Stimulated activated naive B cell treated with anti-CD40 and anti-IgM and Interleukin-4, amounts not matched to agents 10 μg/mL and 1 μg/mL and 100 μg/mL, for 72 hours (primary cell): ENCODE measurements around the gene SVOPL.
A peak's percentile ranks its signal among the peaks of the same experiment; 100 is the strongest.
"Not testable (repeated sequence)": the region's sequence is repeated elsewhere in the genome, so short reads cannot be mapped to it uniquely, and the experiment has no call there.

Source experiments
- ATAC-seq, 2 donors: fragments of 150-1000 bp; cut with Tn5 transposase; replicated peaks; 2 replicates each; pipeline ENCODE4 v1.10.0; 2021; ENCODE audit warnings: moderate library complexity in 1 of 2
- DNase-seq: peaks from one replicate; pipeline ENCODE4 v3.0.0; 2021
- H3K27ac Mint-ChIP-seq: one replicate; pipeline ENCODE4 v1.8.0; 2022; ENCODE audit warnings: mild to moderate bottlenecking, mixed read lengths
- H3K27me3 Mint-ChIP-seq, 2 donors: one replicate each; pipeline ENCODE4 v1.8.0; 2022; ENCODE audit warnings: mixed read lengths in 2 of 2
- H3K36me3 Mint-ChIP-seq, 2 donors: one replicate each; pipeline ENCODE4 v1.8.0; 2022; ENCODE audit warnings: mixed read lengths in 2 of 2, mild to moderate bottlenecking in 1 of 2
- H3K4me1 Mint-ChIP-seq, 2 donors: one replicate each; pipeline ENCODE4 v1.8.0; 2022; ENCODE audit warnings: mixed read lengths in 2 of 2, mild to moderate bottlenecking in 1 of 2
- H3K4me3 Mint-ChIP-seq, 2 donors: one replicate each; pipeline ENCODE4 v1.8.0; 2022; ENCODE audit warnings: mild to moderate bottlenecking in 2 of 2, mixed read lengths in 2 of 2, moderate library complexity in 1 of 2
- H3K9me3 Mint-ChIP-seq, 2 donors: one replicate each; pipeline ENCODE4 v1.8.0; 2022; ENCODE audit warnings: mixed read lengths in 2 of 2, mild to moderate bottlenecking in 1 of 2

The SVOPL gene

GRCh38 chr7:138726288-138726687 is 25.1 kb upstream of the SVOPL start:
- no peak overlapping the region for H3K4me3 Mint-ChIP-seq
- DNase-seq (no peak), ATAC-seq (peak; percentile 34 to 39)
- H3K9me3 Mint-ChIP-seq: no peaks in the 10 kb centered on the region
- no peaks in the 10 kb centered on the region for H3K27me3 Mint-ChIP-seq
- H3K27ac Mint-ChIP-seq: no peak overlapping the region
- H3K36me3 Mint-ChIP-seq: no peaks in the 10 kb centered on the region
- H3K4me1 Mint-ChIP-seq: no peaks in the 10 kb centered on the region

GRCh38 chr7:138720286-138720685 is 19.1 kb upstream of the SVOPL start:
- H3K27me3 Mint-ChIP-seq: peaks cover 29 to 31% of the 10 kb centered on the region in 2 donors
- ATAC-seq: no peak
- no peak overlapping the region for H3K27ac Mint-ChIP-seq
- H3K36me3 Mint-ChIP-seq: no peaks in the 10 kb centered on the region
- DNase-seq: no peak
- no peak overlapping the region for H3K4me3 Mint-ChIP-seq
- peaks cover 13 to 20% of the 10 kb centered on the region in 2 donors for H3K4me1 Mint-ChIP-seq
- H3K9me3 Mint-ChIP-seq: no peaks in the 10 kb centered on the region

- H3K4me3 Mint-ChIP-seq: no peak overlapping the region
- H3K4me1 Mint-ChIP-seq: peaks cover 13 to 20% of the 10 kb centered on the region in 2 donors
- DNase-seq (no peak), ATAC-seq (no peak)
- H3K9me3 Mint-ChIP-seq: no peaks in the 10 kb centered on the region
- H3K27ac Mint-ChIP-seq: no peak overlapping the region
- H3K36me3 Mint-ChIP-seq: no peaks in the 10 kb centered on the region
- H3K27me3 Mint-ChIP-seq: peaks cover 33 to 37% of the 10 kb centered on the region in 2 donors
Measured at GRCh38 chr7:138716889-138717288, 15.7 kb upstream of the SVOPL start.

GRCh38 chr7:138713191-138713590 is 12.0 kb upstream of the SVOPL start:
- no peak for ATAC-seq
- Mint-ChIP-seq H3K4me1 (peaks cover 9 to 13% of the 10 kb centered on the region in 2 donors), H3K4me3 (no peak overlapping the region), H3K27me3 (peaks cover 27 to 29% of the 10 kb centered on the region in 2 donors), H3K27ac (no peak overlapping the region), H3K9me3 (no peaks in the 10 kb centered on the region), H3K36me3 (no peaks in the 10 kb centered on the region)
- no peak for DNase-seq

- ATAC-seq (no peak), DNase-seq (no peak)
- H3K9me3 Mint-ChIP-seq: no peaks in the 10 kb centered on the region
- H3K36me3 Mint-ChIP-seq: no peaks in the 10 kb centered on the region
- peaks cover 3 to 8% of the 10 kb centered on the region in 2 donors for H3K4me1 Mint-ChIP-seq
- peaks cover 22 to 24% of the 10 kb centered on the region in 2 donors for H3K27me3 Mint-ChIP-seq
- H3K27ac Mint-ChIP-seq: no peak overlapping the region
- no peak overlapping the region for H3K4me3 Mint-ChIP-seq
Measured at GRCh38 chr7:138712652-138713051, 11.5 kb upstream of the SVOPL start.

- ATAC-seq: no peak
- Mint-ChIP-seq H3K4me1 (no peaks in the 10 kb centered on the region), H3K27ac (no peak overlapping the region), H3K36me3 (no peaks in the 10 kb centered on the region), H3K4me3 (no peak overlapping the region), H3K9me3 (no peaks in the 10 kb centered on the region), H3K27me3 (peaks cover 4 to 7% of the 10 kb centered on the region in 2 donors)
- no peak for DNase-seq
Measured at GRCh38 chr7:138710536-138711385, 9.6 kb upstream of the SVOPL start.

- Mint-ChIP-seq H3K27me3 (peaks cover 0 to 4% of the 10 kb centered on the region in 2 donors), H3K9me3 (no peaks in the 10 kb centered on the region), H3K27ac (no peak overlapping the region), H3K4me1 (peaks cover 0 to 5% of the 10 kb centered on the region in 2 donors), H3K4me3 (no peak overlapping the region), H3K36me3 (no peaks in the 10 kb centered on the region)
- DNase-seq (no peak), ATAC-seq (no peak)
Measured at GRCh38 chr7:138705167-138705566, 4.0 kb upstream of the SVOPL start.

- ATAC-seq: no peak
Measured at GRCh38 chr7:138701537-138701923, 368 bp upstream of the SVOPL start.

GRCh38 chr7:138699661-138700060 is 1.5 kb downstream of the SVOPL start:
- H3K4me1 Mint-ChIP-seq: no peaks in the 10 kb centered on the region
- DNase-seq (no peak), ATAC-seq (no peak)
- peaks cover 3 to 5% of the 10 kb centered on the region in 2 donors for H3K9me3 Mint-ChIP-seq
- H3K27ac Mint-ChIP-seq: no peak overlapping the region
- no peaks in the 10 kb centered on the region for H3K36me3 Mint-ChIP-seq
- H3K27me3 Mint-ChIP-seq: peaks cover 8 to 13% of the 10 kb centered on the region in 2 donors
- no peak overlapping the region for H3K4me3 Mint-ChIP-seq

More at GRCh38 chr7:138701537-138701923, 368 bp upstream of the SVOPL start:
- Mint-ChIP-seq H3K27me3 (peaks cover 8 to 13% of the 10 kb centered on the region in 2 donors), H3K27ac (no peak overlapping the region), H3K4me3 (no peak overlapping the region), H3K9me3 (no peaks in the 10 kb centered on the region), H3K36me3 (no peaks in the 10 kb centered on the region), H3K4me1 (peaks cover 0 to 5% of the 10 kb centered on the region in 2 donors)
- DNase-seq: no peak

- H3K27me3 Mint-ChIP-seq: peaks cover 8 to 13% of the 10 kb centered on the region in 2 donors
- DNase-seq (no peak), ATAC-seq (no peak)
- H3K36me3 Mint-ChIP-seq: no peaks in the 10 kb centered on the region
- peaks cover 3 to 5% of the 10 kb centered on the region in 2 donors for H3K9me3 Mint-ChIP-seq
- H3K27ac Mint-ChIP-seq: no peak overlapping the region
- no peak overlapping the region for H3K4me3 Mint-ChIP-seq
- no peaks in the 10 kb centered on the region for H3K4me1 Mint-ChIP-seq
Measured at GRCh38 chr7:138698281-138698680, 2.9 kb downstream of the SVOPL start.

GRCh38 chr7:138697535-138698182 is 3.5 kb downstream of the SVOPL start:
- Mint-ChIP-seq H3K27ac (no peak overlapping the region), H3K36me3 (no peaks in the 10 kb centered on the region), H3K4me3 (no peak overlapping the region), H3K27me3 (peaks cover 8 to 13% of the 10 kb centered on the region in 2 donors), H3K4me1 (no peaks in the 10 kb centered on the region), H3K9me3 (peaks cover 3 to 5% of the 10 kb centered on the region in 2 donors)
- DNase-seq: no peak
- no peak for ATAC-seq

- not testable (repeated sequence) for H3K4me1 Mint-ChIP-seq, ATAC-seq, H3K9me3 Mint-ChIP-seq, H3K4me3 Mint-ChIP-seq, DNase-seq, H3K27ac Mint-ChIP-seq, H3K36me3 Mint-ChIP-seq
- peaks cover 4 to 13% of the 10 kb centered on the region in 2 donors for H3K27me3 Mint-ChIP-seq
Measured at GRCh38 chr7:138695776-138696175, 5.4 kb downstream of the SVOPL start.

- no peak for DNase-seq
- no peaks in the 10 kb centered on the region for H3K36me3 Mint-ChIP-seq
- peaks cover 3 to 5% of the 10 kb centered on the region in 2 donors for H3K9me3 Mint-ChIP-seq
- no peak overlapping the region for H3K27ac Mint-ChIP-seq
- no peak overlapping the region for H3K4me3 Mint-ChIP-seq
- no peak for ATAC-seq
- H3K27me3 Mint-ChIP-seq: peaks cover 4 to 13% of the 10 kb centered on the region in 2 donors
- no peaks in the 10 kb centered on the region for H3K4me1 Mint-ChIP-seq
Measured at GRCh38 chr7:138695106-138695505, 6.1 kb downstream of the SVOPL start.

GRCh38 chr7:138691178-138691577 is 10.0 kb downstream of the SVOPL start:
- Mint-ChIP-seq H3K36me3 (no peaks in the 10 kb centered on the region), H3K27me3 (peaks cover 5 to 8% of the 10 kb centered on the region in 2 donors), H3K27ac (no peak overlapping the region), H3K4me3 (no peak overlapping the region), H3K4me1 (no peaks in the 10 kb centered on the region), H3K9me3 (peaks cover 6 to 10% of the 10 kb centered on the region in 2 donors)
- ATAC-seq (no peak), DNase-seq (no peak)

- no peak for ATAC-seq
- Mint-ChIP-seq H3K36me3 (no peaks in the 10 kb centered on the region), H3K27me3 (peaks cover 5 to 8% of the 10 kb centered on the region in 2 donors), H3K9me3 (peaks cover 5 to 10% of the 10 kb centered on the region in 2 donors), H3K4me3 (no peak overlapping the region), H3K27ac (no peak overlapping the region), H3K4me1 (no peaks in the 10 kb centered on the region)
- DNase-seq: no peak
Measured at GRCh38 chr7:138690495-138690894, 10.7 kb downstream of the SVOPL start.
